Measurements from ENCODE around the gene C15orf61. TPM values are rescaled to one million over a fixed set of nuclear protein-coding genes. Genes with fewer than 3 reads are reported as not detected.

C15orf61 gene
- polyA plus RNA-seq, 1 donor from 2014 or later, result 20.6 TPM

DNA sequence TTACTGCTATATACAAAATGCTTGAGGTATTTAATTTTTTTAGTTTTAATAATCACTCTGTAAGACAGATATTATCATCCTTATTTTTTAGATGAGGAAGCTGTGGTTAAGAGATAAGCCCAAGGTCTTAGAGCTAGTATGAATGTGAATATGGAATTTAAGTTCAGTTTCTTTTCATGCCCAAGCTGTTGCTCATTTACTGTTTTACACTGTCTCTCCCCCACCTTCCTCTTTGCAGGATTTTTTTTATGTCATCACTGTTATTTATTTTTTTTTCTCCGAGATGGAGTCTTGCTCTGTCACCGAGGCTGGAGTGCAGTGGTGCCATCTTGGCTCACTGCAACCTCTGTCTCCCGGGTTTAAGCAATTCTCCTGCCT, 44.0 kb downstream of the C15orf61 start:
- Histone ChIP-seq H3K9me2 (ENCODE audit: insufficient read depth, low read length) (no peaks in the 10 kb centered on the region), H2AFZ (ENCODE audit: low read depth, low read length) (no peak overlapping the region), H3K9ac (ENCODE audit: low read length) (no peak overlapping the region), H3K4me3 (ENCODE audit: low read length) (no peak overlapping the region), H3K27ac (ENCODE audit: low read length) (no peak overlapping the region), H3K27me3 (ENCODE audit: insufficient read depth, low read depth, low read length) (no peaks in the 10 kb centered on the region), H3F3A (ENCODE audit: insufficient read depth, low read length, poor library complexity, severe bottlenecking) (no peaks in the 10 kb centered on the region), H3K36me3 (ENCODE audit: insufficient read depth, low read length) (no peaks in the 10 kb centered on the region), H4K20me1 (ENCODE audit: insufficient read depth) (no peaks in the 10 kb centered on the region), H3K79me2 (replicated peaks; ENCODE audit: insufficient read depth, low read length) (no peaks in the 10 kb centered on the region), H3K9me3 (ENCODE audit: low read length) (no peaks in the 10 kb centered on the region), H3K4me2 (ENCODE audit: low read length) (no peak overlapping the region)
- TF ChIP-seq SMC3 (conservative IDR thresholded peaks at IDR 0.05; ENCODE audit: poor library complexity) (no peak), MXI1 (conservative IDR thresholded peaks at IDR 0.05; ENCODE audit: poor library complexity, severe bottlenecking) (no peak)

DNA sequence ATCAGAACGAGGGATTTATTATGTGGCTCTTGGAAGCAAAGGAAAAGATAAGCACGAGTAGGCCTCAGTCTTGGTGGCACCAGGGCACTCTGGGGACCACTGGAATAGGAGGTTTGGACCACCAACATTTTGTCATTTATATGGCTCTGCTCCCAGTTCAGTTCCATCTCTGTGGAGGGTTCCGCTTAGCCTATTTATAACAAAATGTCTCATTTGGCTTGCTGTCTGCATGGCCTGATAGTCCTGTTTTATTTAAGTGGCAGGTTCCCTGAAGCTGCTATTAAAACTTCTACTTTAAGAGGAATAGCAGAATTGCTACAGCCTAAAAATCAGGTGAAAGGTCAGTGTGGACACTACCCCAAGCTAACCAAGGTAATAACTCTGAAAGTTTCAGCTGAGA, 48.7 kb downstream of the C15orf61 start:
- H3K9me3 ChIP-seq (ENCODE audit: low read length), result no peaks in the 10 kb centered on the region
- H3K9me2 ChIP-seq (ENCODE audit: insufficient read depth, low read length), result no peaks in the 10 kb centered on the region
- TF ChIP-seq MXI1 (conservative IDR thresholded peaks at IDR 0.05; ENCODE audit: poor library complexity, severe bottlenecking), result no peak
- TF ChIP-seq TAF1 (IDR thresholded peaks at IDR 0.05; ENCODE audit: low read depth), result no peak
- TF ChIP-seq EP300 (conservative IDR thresholded peaks at IDR 0.05; ENCODE audit: poor library complexity, severe bottlenecking), result no peak
- no peak for TF ChIP-seq CTCF (IDR thresholded peaks at IDR 0.05; ENCODE audit: poor library complexity, severe bottlenecking)
- TF ChIP-seq SMC3 (conservative IDR thresholded peaks at IDR 0.05; ENCODE audit: poor library complexity), result no peak
- TF ChIP-seq REST (IDR thresholded peaks at IDR 0.05; ENCODE audit: borderline replicate concordance), result no peak
- TF ChIP-seq EZH2 (IDR thresholded peaks at IDR 0.05; ENCODE audit: borderline replicate concordance, insufficient read depth, low read length, poor library complexity, severe bottlenecking), result no peak
- no peak for TF ChIP-seq RAD21 (conservative IDR thresholded peaks at IDR 0.05)
- no peak for TF ChIP-seq POLR2AphosphoS5 (IDR thresholded peaks at IDR 0.05)
- no peak overlapping the region for H2AFZ ChIP-seq (ENCODE audit: low read depth, low read length)
- H3K4me3 ChIP-seq (ENCODE audit: low read length), result no peak overlapping the region
- H3K79me2 ChIP-seq (replicated peaks; ENCODE audit: insufficient read depth, low read length), result no peaks in the 10 kb centered on the region
- H4K20me1 ChIP-seq (ENCODE audit: insufficient read depth), result no peaks in the 10 kb centered on the region
- H3F3A ChIP-seq (ENCODE audit: insufficient read depth, low read length, poor library complexity, severe bottlenecking), result no peaks in the 10 kb centered on the region
- H3K27ac ChIP-seq (ENCODE audit: low read length), result no peak overlapping the region
- H3K27me3 ChIP-seq (ENCODE audit: insufficient read depth, low read depth, low read length), result no peaks in the 10 kb centered on the region
- H3K36me3 ChIP-seq (ENCODE audit: insufficient read depth, low read length), result no peaks in the 10 kb centered on the region
- no peak overlapping the region for H3K9ac ChIP-seq (ENCODE audit: low read length)
- no peak overlapping the region for H3K4me2 ChIP-seq (ENCODE audit: low read length)

Measured in neural cell (in vitro differentiated cells).